Liver (tissue), 3 donors: ENCODE data around the gene CMTM8.

Experiments used
- ATF3 ChIP-seq: IDR thresholded peaks from 2 replicates; pipeline ENCODE4 v1.6.1; 2016; ENCODE audit warnings: antibody characterized with exemption
- CTCF ChIP-seq: fragments of 150-350 bp; IDR thresholded peaks from 2 replicates; pipeline ENCODE4 v1.5.1; 2017; ENCODE audit warnings: improper control_type of control experiment, low read depth, low read length; ENCODE audit not compliant: missing input control
- FOXA1 ChIP-seq: IDR thresholded peaks from 2 replicates; pipeline ENCODE4 v1.6.1; 2016; ENCODE audit warnings: antibody characterized with exemption
- RAD21 ChIP-seq, 2 donors: IDR thresholded peaks; 2 replicates each; pipeline ENCODE4 v1.6.1; 2016; ENCODE audit warnings: antibody characterized with exemption in 2 of 2, mild to moderate bottlenecking in 2 of 2
- RXRA ChIP-seq, 2 donors: IDR thresholded peaks; 2 replicates each; pipeline ENCODE4 v1.6.1; 2017 to 2018; ENCODE audit warnings: antibody characterized with exemption in 2 of 2, mild to moderate bottlenecking in 1 of 2
- SP1 ChIP-seq: IDR thresholded peaks from 2 replicates; pipeline ENCODE4 v1.6.1; 2018; ENCODE audit warnings: antibody characterized with exemption, mild to moderate bottlenecking
- TAF1 ChIP-seq: conservative IDR thresholded peaks from 2 replicates; pipeline ENCODE4 v1.6.1; 2016; ENCODE audit warnings: antibody characterized with exemption, mild to moderate bottlenecking
- TF ChIP-seq, protein P1 (sequence below): IDR thresholded peaks from 2 replicates; pipeline ENCODE4 v1.6.1; 2016; ENCODE audit warnings: antibody characterized with exemption, mild to moderate bottlenecking
- TF ChIP-seq, protein P2 (sequence below): IDR thresholded peaks from 2 replicates; pipeline ENCODE4 v1.6.1; 2016; ENCODE audit warnings: antibody characterized with exemption
- TF ChIP-seq, protein P3 (sequence below): IDR thresholded peaks from 2 replicates; pipeline ENCODE4 v1.6.1; 2016; ENCODE audit warnings: antibody characterized with exemption
- donor health status: healthy.
- donor health status: healthy.

DNA sequence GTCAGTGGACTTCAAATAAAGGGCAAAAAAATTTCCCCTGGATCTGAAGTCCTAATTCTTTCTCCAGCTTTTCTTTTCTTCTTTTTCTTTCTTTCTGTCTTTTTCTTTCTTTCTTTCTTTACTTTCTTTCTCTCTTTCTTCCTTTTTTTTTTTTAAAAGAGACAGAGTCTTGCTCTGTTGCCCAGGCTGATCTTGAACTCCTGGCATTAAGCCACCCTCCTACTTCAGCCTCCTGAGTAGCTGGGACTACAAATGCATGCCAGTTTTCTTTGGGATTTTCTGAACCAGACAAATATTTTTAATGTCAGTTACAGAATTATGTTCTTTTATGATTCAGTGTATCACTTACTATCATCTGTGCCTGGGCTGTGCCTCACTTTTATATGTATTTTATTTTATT is 45.4 kb upstream of the CMTM8 start:
- TF ChIP-seq SP1: no peak
- no peak for TF ChIP-seq TAF1
- no peak for TF ChIP-seq CTCF
- no peak for TF ChIP-seq RAD21 (IDR thresholded peaks at IDR 0.05)
- TF ChIP-seq, protein P1, sequence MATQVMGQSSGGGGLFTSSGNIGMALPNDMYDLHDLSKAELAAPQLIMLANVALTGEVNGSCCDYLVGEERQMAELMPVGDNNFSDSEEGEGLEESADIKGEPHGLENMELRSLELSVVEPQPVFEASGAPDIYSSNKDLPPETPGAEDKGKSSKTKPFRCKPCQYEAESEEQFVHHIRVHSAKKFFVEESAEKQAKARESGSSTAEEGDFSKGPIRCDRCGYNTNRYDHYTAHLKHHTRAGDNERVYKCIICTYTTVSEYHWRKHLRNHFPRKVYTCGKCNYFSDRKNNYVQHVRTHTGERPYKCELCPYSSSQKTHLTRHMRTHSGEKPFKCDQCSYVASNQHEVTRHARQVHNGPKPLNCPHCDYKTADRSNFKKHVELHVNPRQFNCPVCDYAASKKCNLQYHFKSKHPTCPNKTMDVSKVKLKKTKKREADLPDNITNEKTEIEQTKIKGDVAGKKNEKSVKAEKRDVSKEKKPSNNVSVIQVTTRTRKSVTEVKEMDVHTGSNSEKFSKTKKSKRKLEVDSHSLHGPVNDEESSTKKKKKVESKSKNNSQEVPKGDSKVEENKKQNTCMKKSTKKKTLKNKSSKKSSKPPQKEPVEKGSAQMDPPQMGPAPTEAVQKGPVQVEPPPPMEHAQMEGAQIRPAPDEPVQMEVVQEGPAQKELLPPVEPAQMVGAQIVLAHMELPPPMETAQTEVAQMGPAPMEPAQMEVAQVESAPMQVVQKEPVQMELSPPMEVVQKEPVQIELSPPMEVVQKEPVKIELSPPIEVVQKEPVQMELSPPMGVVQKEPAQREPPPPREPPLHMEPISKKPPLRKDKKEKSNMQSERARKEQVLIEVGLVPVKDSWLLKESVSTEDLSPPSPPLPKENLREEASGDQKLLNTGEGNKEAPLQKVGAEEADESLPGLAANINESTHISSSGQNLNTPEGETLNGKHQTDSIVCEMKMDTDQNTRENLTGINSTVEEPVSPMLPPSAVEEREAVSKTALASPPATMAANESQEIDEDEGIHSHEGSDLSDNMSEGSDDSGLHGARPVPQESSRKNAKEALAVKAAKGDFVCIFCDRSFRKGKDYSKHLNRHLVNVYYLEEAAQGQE: no peak
- TF ChIP-seq, protein P2, sequence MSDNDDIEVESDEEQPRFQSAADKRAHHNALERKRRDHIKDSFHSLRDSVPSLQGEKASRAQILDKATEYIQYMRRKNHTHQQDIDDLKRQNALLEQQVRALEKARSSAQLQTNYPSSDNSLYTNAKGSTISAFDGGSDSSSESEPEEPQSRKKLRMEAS: no peak
- no peak for TF ChIP-seq ATF3
- no peak for TF ChIP-seq FOXA1
- no peak for TF ChIP-seq RXRA (IDR thresholded peaks at IDR 0.05)
- TF ChIP-seq, protein P3, sequence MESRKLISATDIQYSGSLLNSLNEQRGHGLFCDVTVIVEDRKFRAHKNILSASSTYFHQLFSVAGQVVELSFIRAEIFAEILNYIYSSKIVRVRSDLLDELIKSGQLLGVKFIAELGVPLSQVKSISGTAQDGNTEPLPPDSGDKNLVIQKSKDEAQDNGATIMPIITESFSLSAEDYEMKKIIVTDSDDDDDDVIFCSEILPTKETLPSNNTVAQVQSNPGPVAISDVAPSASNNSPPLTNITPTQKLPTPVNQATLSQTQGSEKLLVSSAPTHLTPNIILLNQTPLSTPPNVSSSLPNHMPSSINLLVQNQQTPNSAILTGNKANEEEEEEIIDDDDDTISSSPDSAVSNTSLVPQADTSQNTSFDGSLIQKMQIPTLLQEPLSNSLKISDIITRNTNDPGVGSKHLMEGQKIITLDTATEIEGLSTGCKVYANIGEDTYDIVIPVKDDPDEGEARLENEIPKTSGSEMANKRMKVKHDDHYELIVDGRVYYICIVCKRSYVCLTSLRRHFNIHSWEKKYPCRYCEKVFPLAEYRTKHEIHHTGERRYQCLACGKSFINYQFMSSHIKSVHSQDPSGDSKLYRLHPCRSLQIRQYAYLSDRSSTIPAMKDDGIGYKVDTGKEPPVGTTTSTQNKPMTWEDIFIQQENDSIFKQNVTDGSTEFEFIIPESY: no peak
